Measurements from ENCODE around the gene MTX1. TPM values are rescaled to one million over a fixed set of nuclear protein-coding genes. Genes with fewer than 3 reads are reported as not detected.
A peak's percentile ranks its signal among the peaks of the same experiment; 100 is the strongest.

Gene MTX1
- total and polyA plus RNA-seq, 9 of the 15 experiments (the other 6 are each of a cell fraction or from before 2014, with no cell fraction given) = 29.1 to 98.4 (median 66.9) TPM

DNA sequence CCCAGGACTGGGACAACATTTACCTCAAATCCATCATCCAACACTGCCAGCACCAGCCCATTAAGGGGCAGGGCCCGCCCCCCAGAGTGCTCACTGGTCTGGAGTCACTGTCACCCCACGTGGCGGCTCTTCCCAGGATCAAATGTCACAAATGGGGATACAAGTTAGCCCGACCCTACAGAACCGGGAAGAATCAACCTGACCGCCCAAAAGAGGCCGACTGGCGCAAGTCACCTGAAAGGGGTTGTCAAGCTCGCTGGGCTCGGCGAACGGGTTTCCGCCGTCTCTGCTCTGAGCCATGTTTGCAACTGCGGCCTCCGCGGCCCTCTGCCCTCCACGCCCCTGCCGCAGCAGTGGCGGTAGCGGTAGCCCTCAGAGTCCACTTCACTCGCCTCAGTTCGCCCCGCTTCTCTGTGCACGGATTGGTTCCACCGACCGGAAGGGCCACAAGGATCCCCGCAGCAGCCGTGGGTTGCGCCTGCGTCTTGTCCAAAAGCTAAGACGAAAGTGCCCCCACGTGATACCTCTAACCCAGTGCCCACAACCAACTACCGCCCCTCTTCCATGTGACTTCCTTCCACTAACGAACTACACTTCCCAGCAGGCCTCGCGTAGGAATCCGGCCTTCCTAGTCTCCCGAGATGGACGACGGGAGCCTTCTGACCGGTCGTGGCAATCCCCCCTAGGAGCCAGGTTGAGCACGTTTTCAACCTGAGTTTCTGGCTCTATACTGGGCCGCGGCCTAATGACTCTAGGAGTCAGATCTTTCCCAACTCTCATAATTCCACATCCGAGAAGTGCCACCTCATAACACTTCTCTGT lies 53.6 kb downstream of the MTX1 start, which contains the start of gene SCAMP3 (continued):
- TF ChIP-seq KAT2B (IDR thresholded peaks at IDR 0.05; ENCODE audit: low read depth, low read length) (no peak), FOXJ2 (tag; IDR thresholded peaks at IDR 0.05) (0 out of 2 replicates have a peak, but pooled peaks have one; percentile 45), PHF8 (IDR thresholded peaks at IDR 0.05; ENCODE audit: borderline replicate concordance, low read length) (peak; percentile 84; the same call in 1 of the 2 replicates), PTRF (tag; IDR thresholded peaks at IDR 0.05) (no peak), ZNF512 (tag; IDR thresholded peaks at IDR 0.05) (no peak), POLR3G (IDR thresholded peaks at IDR 0.05; ENCODE audit: extremely low read depth, insufficient read length, insufficient replicate concordance) (no peak), ARID2 (IDR thresholded peaks at IDR 0.05) (no peak), MIER1 (IDR thresholded peaks at IDR 0.05; ENCODE audit: low read depth) (no peak), CHD2 (IDR thresholded peaks at IDR 0.05; ENCODE audit: low read depth, low read length) (peak; percentile 96), CBFA2T2 (conservative IDR thresholded peaks at IDR 0.05) (peak; percentile 86), ELK1 (CRISPR knock-in tag; IDR thresholded peaks at IDR 0.05) (no peak), BRCA1 (IDR thresholded peaks at IDR 0.05) (no peak), BRCA1 (CRISPR knock-in tag; IDR thresholded peaks at IDR 0.05) (no peak), TCF3 (CRISPR knock-in tag; IDR thresholded peaks at IDR 0.05) (no peak), ZNF324 (CRISPR knock-in tag; IDR thresholded peaks at IDR 0.05) (peak; percentile 30; the same call in 1 of the 2 replicates), SAP30 (IDR thresholded peaks at IDR 0.05; ENCODE audit: borderline replicate concordance, insufficient read depth, low read depth, low read length, poor library complexity, severe bottlenecking) (peak; percentile 87), TARDBP (IDR thresholded peaks at IDR 0.05) (no peak), RHOXF2B (CRISPR knock-in tag; conservative IDR thresholded peaks at IDR 0.05) (peak; percentile 94), XRCC4 (IDR thresholded peaks at IDR 0.05; ENCODE audit: extremely low read depth, insufficient read depth, insufficient read length) (no peak), KLF10 (CRISPR knock-in tag; IDR thresholded peaks at IDR 0.05) (no peak; the same call in 1 of the 2 replicates), NBN (IDR thresholded peaks at IDR 0.05; ENCODE audit: low read depth) (0 out of 2 replicates have a peak, but pooled peaks have one; percentile 25), TAF15 (IDR thresholded peaks at IDR 0.05; ENCODE audit: low read depth, low read length) (peak; percentile 65; the same call in 1 of the 2 replicates)
- TF ChIP-seq, protein P1, sequence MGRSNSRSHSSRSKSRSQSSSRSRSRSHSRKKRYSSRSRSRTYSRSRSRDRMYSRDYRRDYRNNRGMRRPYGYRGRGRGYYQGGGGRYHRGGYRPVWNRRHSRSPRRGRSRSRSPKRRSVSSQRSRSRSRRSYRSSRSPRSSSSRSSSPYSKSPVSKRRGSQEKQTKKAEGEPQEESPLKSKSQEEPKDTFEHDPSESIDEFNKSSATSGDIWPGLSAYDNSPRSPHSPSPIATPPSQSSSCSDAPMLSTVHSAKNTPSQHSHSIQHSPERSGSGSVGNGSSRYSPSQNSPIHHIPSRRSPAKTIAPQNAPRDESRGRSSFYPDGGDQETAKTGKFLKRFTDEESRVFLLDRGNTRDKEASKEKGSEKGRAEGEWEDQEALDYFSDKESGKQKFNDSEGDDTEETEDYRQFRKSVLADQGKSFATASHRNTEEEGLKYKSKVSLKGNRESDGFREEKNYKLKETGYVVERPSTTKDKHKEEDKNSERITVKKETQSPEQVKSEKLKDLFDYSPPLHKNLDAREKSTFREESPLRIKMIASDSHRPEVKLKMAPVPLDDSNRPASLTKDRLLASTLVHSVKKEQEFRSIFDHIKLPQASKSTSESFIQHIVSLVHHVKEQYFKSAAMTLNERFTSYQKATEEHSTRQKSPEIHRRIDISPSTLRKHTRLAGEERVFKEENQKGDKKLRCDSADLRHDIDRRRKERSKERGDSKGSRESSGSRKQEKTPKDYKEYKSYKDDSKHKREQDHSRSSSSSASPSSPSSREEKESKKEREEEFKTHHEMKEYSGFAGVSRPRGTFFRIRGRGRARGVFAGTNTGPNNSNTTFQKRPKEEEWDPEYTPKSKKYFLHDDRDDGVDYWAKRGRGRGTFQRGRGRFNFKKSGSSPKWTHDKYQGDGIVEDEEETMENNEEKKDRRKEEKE (IDR thresholded peaks at IDR 0.05; ENCODE audit: borderline replicate concordance in 1 of 2, control insufficient read depth in 1 of 2, low read depth in 2 of 2, low read length in 1 of 2) = peak in 1 of 2 experiments; percentile 14; a peak in 1 of 4 replicates

All from K562 (cell line).